Aorta (tissue), 5 donors: Measurements from ENCODE around the gene TRIM26. TPM values are rescaled to one million over a fixed set of nuclear protein-coding genes. Genes with fewer than 3 reads are reported as not detected.
"Not testable (repeated sequence)": the region's sequence is repeated elsewhere in the genome, so short reads cannot be mapped to it uniquely, and the experiment has no call there.

Source experiments
- ATAC-seq: fragments of 200-7000 bp; cut with Tn5 transposase; one replicate; pipeline ENCODE4 v1.9.1; 2022; ENCODE audit warnings: moderate library complexity; ENCODE audit not compliant: low FRiP score
- DNase-seq, 2 donors: peaks; one replicate each; pipeline ENCODE4 v3.0.0-alpha.2; 2020
- H3K27ac ChIP-seq, 2 donors: one replicate each; pipeline ENCODE4 v1.5.1; 2013; ENCODE audit warnings: low read length in 2 of 2, mild to moderate bottlenecking in 2 of 2, moderate library complexity in 2 of 2, control low read depth in 1 of 2, inconsistent platforms in 1 of 2, low read depth in 1 of 2
- H3K27me3 ChIP-seq, 2 donors: one replicate each; pipeline ENCODE4 v1.6.1; 2013; ENCODE audit warnings: control low read depth in 1 of 2, low read length in 1 of 2, mild to moderate bottlenecking in 1 of 2, moderate library complexity in 1 of 2; ENCODE audit not compliant: insufficient read depth in 2 of 2, control insufficient read depth in 1 of 2
- H3K36me3 ChIP-seq, 2 donors: one replicate each; pipeline ENCODE4 v1.6.1; 2013; ENCODE audit warnings: control low read depth in 1 of 2, low read length in 1 of 2, mild to moderate bottlenecking in 1 of 2; ENCODE audit not compliant: insufficient read depth in 2 of 2, control insufficient read depth in 1 of 2
- H3K4me1 ChIP-seq, 2 donors: one replicate each; pipeline ENCODE4 v1.6.1; 2013; ENCODE audit warnings: low read length in 2 of 2, control low read depth in 1 of 2, mild to moderate bottlenecking in 1 of 2, moderate library complexity in 1 of 2; ENCODE audit not compliant: insufficient read depth in 2 of 2, control insufficient read depth in 1 of 2
- H3K4me3 ChIP-seq, 2 donors: one replicate each; pipeline ENCODE4 v1.5.1; 2013; ENCODE audit warnings: low read length in 2 of 2, control low read depth in 1 of 2, mild to moderate bottlenecking in 1 of 2
- H3K9me3 ChIP-seq: one replicate; pipeline ENCODE4 v1.6.1; 2013; ENCODE audit warnings: mild to moderate bottlenecking, low read length; ENCODE audit not compliant: control insufficient read depth
- WGBS, 2 donors: extraction: QIAGEN DNeasy Blood & Tissue Kit; methylation state at CpG; one replicate each; pipeline ENCODE4 v1.1.7; 2013; 5-methylcytosine and 5-hydroxymethylcytosine counted together
- intact Hi-C, 2 donors: fragments of 100-400 bp; cut with DNase I; formaldehyde crosslinking; loops; one replicate each; pipeline versions ENCODE4 v1.14.2 to v1.15.0; 2022
- polyA plus RNA-seq, 2 donors: library from polyadenylated mRNA; stranded (reverse); fragments of 200-250 nt; gene quantifications; one replicate each; pipeline ENCODE4 v1.2.3, GENCODE V29; 2013
- total RNA-seq, 2 donors: library from RNA; stranded (reverse); fragmentation: NEBNext Ultra II Directional; extraction: Animal tissue kit (Norgen Biotek cat#: 25700); gene quantifications; one replicate each; pipeline ENCODE4 v1.2.1, GENCODE V29; 2021
- donor health status: healthy with polysubstance abuse.
- donor health status: Bipolar disorder and iron deficiency.
- donor health status: DM: no; HTN: no; CAD: no.
- donor health status: DM: no; HTN: no; CAD: no.
- donor health status: DM: yes; HTN: yes; CAD: no.

Gene TRIM26
- total and polyA plus RNA-seq, 4 donors, result 20.1 to 36.5 (median 29.7) TPM

DNA sequence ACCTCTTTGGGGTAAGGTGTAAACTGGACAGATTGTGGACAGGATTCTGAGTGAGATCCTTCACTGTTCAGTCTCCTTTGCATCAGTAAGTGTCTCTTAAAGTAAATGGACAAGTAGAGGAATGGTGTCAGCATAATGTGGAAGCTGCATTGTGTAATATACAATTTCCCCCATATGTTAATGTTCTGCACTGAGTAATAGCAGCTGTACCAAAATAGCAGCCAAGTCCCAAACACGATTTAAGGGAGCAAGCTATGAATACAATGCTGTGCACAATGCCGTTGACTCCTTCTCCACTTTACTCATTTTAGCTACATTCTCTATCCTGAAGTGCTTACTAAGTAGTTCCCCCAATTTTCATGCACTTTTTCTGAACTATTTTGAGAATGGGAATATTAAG lies 21.1 kb upstream of the TRIM26 start:
- intact Hi-C loops, result no loop called here
- H3K27ac ChIP-seq, result no peak overlapping the region
- no peaks in the 10 kb centered on the region for H3K36me3 ChIP-seq
- H3K27me3 ChIP-seq, result no peaks in the 10 kb centered on the region
- WGBS, 2 donors, result 43 to 46% methylated on average over 2 of the region's 2 CpGs
- no peaks in the 10 kb centered on the region for H3K9me3 ChIP-seq
- DNase-seq, result no peak
- no peaks in the 10 kb centered on the region for H3K4me1 ChIP-seq
- H3K4me3 ChIP-seq, result no peak overlapping the region
- ATAC-seq, result no peak

DNA sequence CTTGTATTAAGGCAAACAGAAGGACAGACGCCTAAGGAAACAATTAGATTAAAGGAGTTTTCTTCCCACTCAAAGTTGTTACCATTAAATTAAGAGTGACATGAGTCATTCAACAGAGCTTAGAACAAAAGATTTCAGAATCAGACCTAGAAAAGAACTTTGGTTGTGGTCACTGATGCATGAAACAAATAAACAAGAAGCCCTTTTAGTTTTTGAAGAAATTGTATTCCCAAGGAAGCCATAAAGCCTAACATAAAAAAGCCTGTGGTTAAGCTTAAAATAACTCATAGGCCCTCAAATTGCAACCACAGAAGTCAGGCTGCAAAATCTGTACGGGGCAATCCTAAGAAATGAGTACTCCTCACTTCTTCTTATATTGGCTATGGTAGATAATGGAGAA lies 17.9 kb upstream of the TRIM26 start:
- DNase-seq, result no peak
- Histone ChIP-seq H3K27me3 (no peaks in the 10 kb centered on the region), H3K9me3 (no peaks in the 10 kb centered on the region), H3K4me1 (no peaks in the 10 kb centered on the region), H3K27ac (no peak overlapping the region), H3K4me3 (no peak overlapping the region), H3K36me3 (no peaks in the 10 kb centered on the region)
- intact Hi-C loops, result no loop called here
- no peak for ATAC-seq
- 67 to 78% methylated on average over 2 of the region's 2 CpGs for WGBS, 2 donors

DNA sequence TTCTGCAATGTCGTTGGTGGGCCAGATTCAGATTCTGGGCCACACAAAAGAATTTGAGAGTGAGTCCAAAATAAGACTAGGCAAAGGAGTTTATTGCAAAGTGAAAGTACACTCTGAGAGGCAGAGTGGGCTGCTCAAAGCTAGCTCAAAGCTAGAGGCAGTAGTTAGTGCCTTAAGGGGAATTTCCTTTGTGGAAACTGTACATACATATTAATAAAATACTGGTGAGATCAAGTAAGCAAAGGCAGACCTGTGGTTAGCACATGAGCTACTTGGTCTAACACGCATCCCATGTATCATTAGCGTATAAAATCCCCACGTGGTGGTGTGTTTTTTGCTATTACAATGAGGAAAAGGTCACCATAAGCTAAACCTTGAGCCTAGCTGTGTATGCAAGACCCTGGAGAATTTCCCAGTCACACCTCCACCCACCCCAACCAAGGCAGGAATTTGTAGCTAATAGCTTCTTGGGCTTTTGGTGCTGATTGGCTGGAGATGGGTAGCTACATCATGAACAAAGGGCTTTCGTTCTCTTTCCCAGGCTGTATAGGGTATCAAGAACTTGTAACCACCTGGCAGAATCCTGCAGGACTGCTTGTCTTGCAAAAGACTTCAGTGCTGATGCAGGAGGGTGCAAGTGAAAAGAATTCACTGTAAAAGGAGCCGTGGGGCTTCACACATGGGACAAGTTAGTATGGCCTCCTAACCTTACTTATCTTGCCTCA lies 14.7 kb upstream of the TRIM26 start:
- DNase-seq, result no peak
- intact Hi-C loops, result no loop called here
- H3K36me3 ChIP-seq, result no peaks in the 10 kb centered on the region
- H3K9me3 ChIP-seq, result peaks cover 1% of the 10 kb centered on the region
- H3K4me3 ChIP-seq, result no peak overlapping the region
- no peak for ATAC-seq
- no peaks in the 10 kb centered on the region for H3K27me3 ChIP-seq
- no peaks in the 10 kb centered on the region for H3K4me1 ChIP-seq
- 74 to 76% methylated on average over 6 of the region's 6 CpGs for WGBS, 2 donors
- H3K27ac ChIP-seq, result no peak overlapping the region

DNA sequence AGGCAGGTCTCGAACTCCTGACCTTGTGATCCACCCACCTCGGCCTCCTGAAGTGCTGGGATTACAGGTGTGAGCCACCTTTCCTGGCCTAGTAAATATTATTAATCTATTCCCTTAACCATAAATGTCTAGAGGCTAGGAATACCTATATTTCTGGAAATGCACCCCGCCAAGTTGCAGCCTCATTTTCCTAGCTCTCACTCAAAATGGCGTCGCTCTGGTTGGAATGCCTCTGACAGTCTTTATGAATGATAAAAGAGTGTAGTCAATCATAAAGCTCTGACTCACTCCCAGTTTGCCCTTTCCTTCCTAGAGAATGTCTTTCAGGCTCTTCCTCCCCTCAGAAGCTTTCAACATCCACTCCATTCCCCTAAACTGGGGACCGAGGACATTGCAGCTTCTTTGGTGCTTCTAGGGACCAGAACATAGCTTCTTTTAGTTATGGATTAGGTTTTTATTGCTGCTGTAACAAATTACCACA lies 14.1 kb upstream of the TRIM26 start:
- Histone ChIP-seq H3K4me3 (no peak overlapping the region), H3K27ac (no peak overlapping the region), H3K36me3 (no peaks in the 10 kb centered on the region), H3K4me1 (no peaks in the 10 kb centered on the region), H3K9me3 (peaks cover 1% of the 10 kb centered on the region), H3K27me3 (no peaks in the 10 kb centered on the region)
- DNase-seq (no peak), ATAC-seq (no peak)
- intact Hi-C loops, result no loop called here
- WGBS, 2 donors, result 78 to 96% methylated on average over 6 of the region's 6 CpGs

DNA sequence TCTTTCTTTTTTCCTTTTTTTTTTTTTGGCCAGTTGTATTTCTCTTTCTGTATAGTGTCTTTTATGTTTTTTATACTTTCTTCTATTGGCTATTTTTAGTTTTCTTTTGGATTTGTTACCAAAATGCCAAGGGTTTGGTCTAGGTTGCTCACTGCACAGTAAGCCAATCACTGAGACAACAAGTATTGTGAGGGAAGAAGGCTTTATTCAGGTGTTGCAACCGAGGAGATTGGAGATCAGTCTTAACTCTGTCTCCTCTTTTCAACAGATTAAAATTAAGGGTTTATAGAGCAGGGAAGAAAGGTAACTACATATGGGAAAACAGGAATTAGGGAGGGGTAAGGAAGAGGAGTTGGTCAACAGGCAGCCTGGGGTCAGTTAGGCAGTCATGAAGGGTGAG lies 10.1 kb upstream of the TRIM26 start:
- H3K36me3 ChIP-seq, result no peaks in the 10 kb centered on the region
- no peaks in the 10 kb centered on the region for H3K4me1 ChIP-seq
- no peaks in the 10 kb centered on the region for H3K27me3 ChIP-seq
- ATAC-seq, result no peak
- DNase-seq, result no peak
- WGBS, 2 donors, result 71 to 87% methylated on average over 1 of the region's 1 CpG
- peaks cover 1% of the 10 kb centered on the region for H3K9me3 ChIP-seq
- H3K27ac ChIP-seq, result no peak overlapping the region
- H3K4me3 ChIP-seq, result no peak overlapping the region
- intact Hi-C loops, result no loop called here

DNA sequence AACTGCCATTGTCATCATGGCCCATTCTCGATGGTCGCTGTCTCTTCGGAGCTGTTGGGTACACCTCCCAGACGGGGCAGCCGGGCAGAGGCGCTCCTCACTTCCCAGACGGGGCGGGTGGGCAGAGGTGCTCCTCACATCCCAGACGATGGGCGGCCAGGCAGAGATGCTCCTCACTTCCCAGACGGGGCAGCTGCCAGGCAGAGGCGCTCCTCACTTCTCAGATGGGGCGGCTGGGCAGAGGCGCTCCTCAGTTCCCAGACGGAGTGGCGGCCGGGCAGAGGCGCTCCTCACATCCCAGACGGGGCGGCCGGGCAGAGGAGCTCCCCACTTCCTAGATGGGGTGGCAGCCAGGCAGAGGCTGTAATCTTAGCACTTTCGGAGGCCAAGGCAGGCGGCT lies 8.8 kb upstream of the TRIM26 start:
- intact Hi-C loops, DNase-seq, H3K27ac ChIP-seq, H3K4me1 ChIP-seq, H3K4me3 ChIP-seq, H3K36me3 ChIP-seq, ATAC-seq, H3K27me3 ChIP-seq, H3K9me3 ChIP-seq: not testable (repeated sequence)
- 90 to 96% methylated on average over 22 to 23 of the region's 23 CpGs for WGBS, 2 donors

DNA sequence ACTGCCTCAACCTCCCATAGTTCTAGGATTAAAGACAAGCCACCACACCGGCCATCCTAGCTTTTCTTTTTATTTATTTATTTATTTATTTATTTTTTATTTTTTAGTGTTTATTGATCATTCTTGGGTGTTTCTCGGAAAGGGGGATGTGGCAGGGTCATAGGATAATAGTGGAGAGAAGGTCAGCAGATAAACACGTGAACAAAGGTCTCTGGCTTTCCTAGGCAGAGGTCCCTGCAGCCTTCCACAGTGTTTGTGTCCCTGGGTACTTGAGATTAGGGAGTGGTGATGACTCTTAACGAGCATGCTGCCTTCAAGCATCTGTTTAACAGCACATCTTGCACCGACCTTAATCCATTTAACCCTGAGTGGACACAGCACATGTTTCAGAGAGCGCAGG lies 8.2 kb upstream of the TRIM26 start:
- ATAC-seq, H3K4me3 ChIP-seq, H3K9me3 ChIP-seq, H3K4me1 ChIP-seq, H3K36me3 ChIP-seq, DNase-seq, H3K27ac ChIP-seq, H3K27me3 ChIP-seq, intact Hi-C loops: not testable (repeated sequence)
- WGBS, 2 donors, result 86% methylated on average over 6 of the region's 6 CpGs

DNA sequence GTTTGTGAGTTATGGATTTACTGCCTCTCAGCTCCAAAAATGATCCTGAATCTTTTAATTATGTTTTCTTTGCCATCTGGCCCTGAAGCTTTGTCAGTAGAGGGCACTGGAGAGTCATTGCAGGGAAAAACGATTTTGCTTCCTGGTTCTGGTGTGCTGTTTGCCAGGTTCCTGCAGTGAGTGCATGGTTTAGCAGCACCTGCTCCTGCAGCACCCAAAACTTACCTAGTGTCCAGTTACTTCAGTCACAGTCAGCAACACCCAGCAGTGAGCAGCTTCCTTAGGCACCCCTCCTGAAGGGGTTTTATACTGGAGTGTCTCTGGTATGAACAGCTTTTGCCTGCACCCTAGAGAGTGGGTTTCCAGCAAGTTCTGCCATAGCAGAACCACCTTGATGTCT lies 6.0 kb upstream of the TRIM26 start:
- ATAC-seq (no peak), DNase-seq (no peak)
- no peaks in the 10 kb centered on the region for H3K27me3 ChIP-seq
- peaks cover 1% of the 10 kb centered on the region for H3K9me3 ChIP-seq
- 0% methylated on average over 1 of the region's 1 CpG for WGBS, 2 donors
- H3K4me3 ChIP-seq, result no peak overlapping the region
- no peak overlapping the region for H3K27ac ChIP-seq
- intact Hi-C loops, result loop anchor here (5.0 to 10.0 kb wide), 2 partner anchors 106 to 178 kb away; partner anchors contain the start of gene TRIM39 (in 1 of the 2)
- no peaks in the 10 kb centered on the region for H3K36me3 ChIP-seq
- no peaks in the 10 kb centered on the region for H3K4me1 ChIP-seq

DNA sequence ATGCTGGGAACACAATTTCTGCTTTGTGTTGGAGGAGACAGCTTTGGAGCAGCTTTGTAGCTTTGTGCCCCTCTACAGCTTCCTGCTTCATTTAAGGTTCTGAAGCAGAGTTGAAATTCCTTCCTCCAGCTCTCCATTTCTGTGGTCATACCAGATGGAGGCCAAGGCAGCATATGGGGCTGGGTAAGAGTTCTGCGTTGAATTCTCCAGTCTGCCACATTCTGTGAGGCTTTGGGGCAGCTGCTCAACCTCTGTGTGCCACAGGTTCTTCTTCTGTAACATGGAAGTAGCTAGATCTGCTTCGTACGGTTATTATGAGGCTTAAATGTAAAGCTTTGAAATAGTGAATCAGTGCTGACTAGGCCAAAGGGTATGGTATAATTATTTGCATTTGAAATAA lies 2.9 kb upstream of the TRIM26 start:
- intact Hi-C loops, result loop anchor here (5.0 to 10.0 kb wide), 2 partner anchors 109 to 181 kb away; partner anchors contain the start of gene TRIM39 (in 1 of the 2)
- 69 to 76% methylated on average over 3 of the region's 3 CpGs for WGBS, 2 donors
- no peak overlapping the region for H3K27ac ChIP-seq

More for the DNA sequence above, 2.9 kb upstream of the TRIM26 start:
- Histone ChIP-seq H3K9me3 (no peaks in the 10 kb centered on the region), H3K27me3 (no peaks in the 10 kb centered on the region), H3K4me3 (no peak overlapping the region), H3K36me3 (no peaks in the 10 kb centered on the region), H3K4me1 (peaks cover 0 to 3% of the 10 kb centered on the region in 2 donors)
- ATAC-seq (no peak), DNase-seq (no peak)
